ENCODE results near the gene LRRC43.

DNA sequence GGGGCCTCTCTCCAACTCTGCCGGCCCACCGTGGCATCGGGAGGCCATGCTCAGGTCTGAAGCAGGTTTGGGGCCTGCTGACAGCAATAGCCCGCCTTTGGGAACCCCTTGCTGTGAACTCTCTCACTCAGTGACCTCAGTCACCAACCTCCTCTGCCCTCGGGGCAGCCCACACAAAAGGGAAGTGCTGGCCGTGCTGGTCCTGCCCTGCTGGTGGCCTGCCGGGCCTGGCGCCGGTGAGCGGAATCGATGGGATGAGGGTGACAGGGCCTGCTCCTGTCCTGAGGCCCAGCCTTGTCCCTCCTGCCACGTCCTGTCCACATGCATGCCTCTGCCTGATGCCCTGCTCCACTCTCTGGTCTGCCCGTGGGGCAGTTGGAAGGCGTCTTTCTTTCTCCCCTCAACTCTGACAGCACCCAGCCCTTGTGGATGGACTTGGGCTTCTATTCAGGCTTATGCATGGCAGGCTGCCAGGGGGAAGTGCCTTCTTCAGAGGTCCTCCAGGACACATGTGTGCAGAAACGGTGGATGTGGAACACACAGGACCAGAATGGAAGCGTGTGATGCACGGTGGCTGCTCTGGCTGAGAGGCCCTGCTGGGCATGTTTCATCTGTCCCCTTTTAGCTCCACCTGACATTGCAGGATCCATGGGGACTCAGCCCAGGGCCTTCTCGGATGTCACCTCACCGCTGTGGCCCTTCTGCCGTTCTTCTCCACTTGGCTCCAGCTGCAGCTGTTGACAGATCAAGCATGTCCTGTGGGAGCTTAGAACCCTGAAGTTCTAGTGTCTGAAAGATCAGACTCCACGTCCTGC, 40.8 kb upstream of the LRRC43 start:
- TF ChIP-seq, protein P1, sequence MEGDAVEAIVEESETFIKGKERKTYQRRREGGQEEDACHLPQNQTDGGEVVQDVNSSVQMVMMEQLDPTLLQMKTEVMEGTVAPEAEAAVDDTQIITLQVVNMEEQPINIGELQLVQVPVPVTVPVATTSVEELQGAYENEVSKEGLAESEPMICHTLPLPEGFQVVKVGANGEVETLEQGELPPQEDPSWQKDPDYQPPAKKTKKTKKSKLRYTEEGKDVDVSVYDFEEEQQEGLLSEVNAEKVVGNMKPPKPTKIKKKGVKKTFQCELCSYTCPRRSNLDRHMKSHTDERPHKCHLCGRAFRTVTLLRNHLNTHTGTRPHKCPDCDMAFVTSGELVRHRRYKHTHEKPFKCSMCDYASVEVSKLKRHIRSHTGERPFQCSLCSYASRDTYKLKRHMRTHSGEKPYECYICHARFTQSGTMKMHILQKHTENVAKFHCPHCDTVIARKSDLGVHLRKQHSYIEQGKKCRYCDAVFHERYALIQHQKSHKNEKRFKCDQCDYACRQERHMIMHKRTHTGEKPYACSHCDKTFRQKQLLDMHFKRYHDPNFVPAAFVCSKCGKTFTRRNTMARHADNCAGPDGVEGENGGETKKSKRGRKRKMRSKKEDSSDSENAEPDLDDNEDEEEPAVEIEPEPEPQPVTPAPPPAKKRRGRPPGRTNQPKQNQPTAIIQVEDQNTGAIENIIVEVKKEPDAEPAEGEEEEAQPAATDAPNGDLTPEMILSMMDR (IDR thresholded peaks at IDR 0.05): no peak
- no peak for TF ChIP-seq POLR2A (IDR thresholded peaks at IDR 0.05)
